IPS-18a (cell line): ENCODE measurements around the gene CFAP77.

ENCODE experiments used
- H3K27ac ChIP-seq: one replicate; pipeline ENCODE4 v1.5.1; 2013; ENCODE audit warnings: low read length
- H3K27me3 ChIP-seq: one replicate; pipeline ENCODE4 v1.6.1; 2013; ENCODE audit warnings: mild to moderate bottlenecking, low read length; ENCODE audit not compliant: control insufficient read depth, insufficient read depth
- H3K36me3 ChIP-seq: one replicate; pipeline ENCODE4 v1.6.1; 2013; ENCODE audit warnings: low read depth, low read length; ENCODE audit not compliant: control insufficient read depth
- H3K4me1 ChIP-seq: one replicate; pipeline ENCODE4 v1.6.1; 2013; ENCODE audit warnings: low read depth, low read length; ENCODE audit not compliant: control insufficient read depth
- H3K4me3 ChIP-seq: one replicate; pipeline ENCODE4 v1.5.1; 2013; ENCODE audit warnings: low read length
- H3K9ac ChIP-seq: one replicate; pipeline ENCODE4 v1.6.1; 2013; ENCODE audit warnings: mild to moderate bottlenecking, low read length, moderate library complexity
- H3K9me3 ChIP-seq: one replicate; pipeline ENCODE4 v1.6.1; 2013; ENCODE audit warnings: low read depth, low read length; ENCODE audit not compliant: control insufficient read depth

The CFAP77 gene

GRCh38 chr9:132513416-132513815 lies 103.4 kb downstream of the CFAP77 start:
- Histone ChIP-seq H3K4me3 (no peak overlapping the region), H3K9ac (no peak overlapping the region), H3K4me1 (no peaks in the 10 kb centered on the region), H3K36me3 (no peaks in the 10 kb centered on the region), H3K9me3 (no peaks in the 10 kb centered on the region), H3K27me3 (no peaks in the 10 kb centered on the region), H3K27ac (no peak overlapping the region)

GRCh38 chr9:132514011-132514744 lies 104.2 kb downstream of the CFAP77 start:
- H3K9me3 ChIP-seq: no peaks in the 10 kb centered on the region
- H3K4me1 ChIP-seq: no peaks in the 10 kb centered on the region
- no peaks in the 10 kb centered on the region for H3K27me3 ChIP-seq
- no peak overlapping the region for H3K27ac ChIP-seq
- no peak overlapping the region for H3K4me3 ChIP-seq
- no peak overlapping the region for H3K9ac ChIP-seq
- H3K36me3 ChIP-seq: no peaks in the 10 kb centered on the region

GRCh38 chr9:132514821-132515220 lies 104.8 kb downstream of the CFAP77 start:
- H3K9me3 ChIP-seq: no peaks in the 10 kb centered on the region
- H3K27me3 ChIP-seq: no peaks in the 10 kb centered on the region

GRCh38 chr9:132516301-132516700 lies 106.3 kb downstream of the CFAP77 start:
- Histone ChIP-seq H3K27me3 (no peaks in the 10 kb centered on the region), H3K4me1 (no peaks in the 10 kb centered on the region), H3K9ac (no peak overlapping the region), H3K9me3 (no peaks in the 10 kb centered on the region), H3K36me3 (no peaks in the 10 kb centered on the region), H3K27ac (no peak overlapping the region), H3K4me3 (no peak overlapping the region)

More at GRCh38 chr9:132514821-132515220, 104.8 kb downstream of the CFAP77 start:
- Histone ChIP-seq H3K9ac (no peak overlapping the region), H3K36me3 (no peaks in the 10 kb centered on the region), H3K27ac (no peak overlapping the region), H3K4me3 (no peak overlapping the region), H3K4me1 (no peaks in the 10 kb centered on the region)

- H3K9ac ChIP-seq: no peak overlapping the region
Measured at GRCh38 chr9:132516911-132517310, 106.9 kb downstream of the CFAP77 start.

GRCh38 chr9:132517815-132518550 lies 108.0 kb downstream of the CFAP77 start:
- H3K27me3 ChIP-seq: no peaks in the 10 kb centered on the region
- H3K9ac ChIP-seq: no peak overlapping the region
- no peak overlapping the region for H3K27ac ChIP-seq
- H3K36me3 ChIP-seq: no peaks in the 10 kb centered on the region
- no peaks in the 10 kb centered on the region for H3K9me3 ChIP-seq
- no peaks in the 10 kb centered on the region for H3K4me1 ChIP-seq
- no peak overlapping the region for H3K4me3 ChIP-seq

More at GRCh38 chr9:132516911-132517310, 106.9 kb downstream of the CFAP77 start:
- Histone ChIP-seq H3K9me3 (no peaks in the 10 kb centered on the region), H3K36me3 (no peaks in the 10 kb centered on the region), H3K4me3 (no peak overlapping the region), H3K4me1 (no peaks in the 10 kb centered on the region), H3K27ac (no peak overlapping the region), H3K27me3 (no peaks in the 10 kb centered on the region)

- Histone ChIP-seq H3K4me3 (no peak overlapping the region), H3K27me3 (no peaks in the 10 kb centered on the region), H3K4me1 (no peaks in the 10 kb centered on the region), H3K9me3 (no peaks in the 10 kb centered on the region), H3K36me3 (no peaks in the 10 kb centered on the region), H3K9ac (no peak overlapping the region), H3K27ac (no peak overlapping the region)
Measured at GRCh38 chr9:132518626-132519025, 108.6 kb downstream of the CFAP77 start.

GRCh38 chr9:132519033-132519432 lies 109.0 kb downstream of the CFAP77 start:
- Histone ChIP-seq H3K4me3 (no peak overlapping the region), H3K4me1 (no peaks in the 10 kb centered on the region), H3K9me3 (no peaks in the 10 kb centered on the region), H3K27ac (no peak overlapping the region), H3K9ac (no peak overlapping the region), H3K27me3 (no peaks in the 10 kb centered on the region), H3K36me3 (no peaks in the 10 kb centered on the region)

GRCh38 chr9:132520612-132521011 lies 110.6 kb downstream of the CFAP77 start:
- no peaks in the 10 kb centered on the region for H3K9me3 ChIP-seq
- no peak overlapping the region for H3K27ac ChIP-seq
- H3K27me3 ChIP-seq: no peaks in the 10 kb centered on the region
- no peak overlapping the region for H3K4me3 ChIP-seq
- H3K9ac ChIP-seq: no peak overlapping the region
- no peaks in the 10 kb centered on the region for H3K36me3 ChIP-seq
- no peaks in the 10 kb centered on the region for H3K4me1 ChIP-seq

GRCh38 chr9:132525308-132526023 lies 115.5 kb downstream of the CFAP77 start:
- Histone ChIP-seq H3K4me3 (no peak overlapping the region), H3K36me3 (no peaks in the 10 kb centered on the region), H3K9ac (no peak overlapping the region), H3K27ac (no peak overlapping the region), H3K9me3 (no peaks in the 10 kb centered on the region), H3K4me1 (no peaks in the 10 kb centered on the region), H3K27me3 (no peaks in the 10 kb centered on the region)

- H3K4me1 ChIP-seq: peaks cover 4% of the 10 kb centered on the region
- H3K4me3 ChIP-seq: no peak overlapping the region
- H3K9me3 ChIP-seq: no peaks in the 10 kb centered on the region
- no peaks in the 10 kb centered on the region for H3K27me3 ChIP-seq
- H3K27ac ChIP-seq: no peak overlapping the region
- H3K9ac ChIP-seq: no peak overlapping the region
- H3K36me3 ChIP-seq: no peaks in the 10 kb centered on the region
Measured at GRCh38 chr9:132531195-132531594, 121.2 kb downstream of the CFAP77 start.
